GM19043 (cell line): Measurements from ENCODE around the gene WASL.
"Not testable (repeated sequence)": the region's sequence is repeated elsewhere in the genome, so short reads cannot be mapped to it uniquely, and the experiment has no call there.

Experiments
- ATAC-seq: cut with Tn5 transposase; IDR thresholded peaks from one replicate; pipeline ENCODE4 v1.9.1; 2021; ENCODE audit warnings: low read depth; ENCODE audit not compliant: unreplicated experiment

Gene WASL

DNA sequence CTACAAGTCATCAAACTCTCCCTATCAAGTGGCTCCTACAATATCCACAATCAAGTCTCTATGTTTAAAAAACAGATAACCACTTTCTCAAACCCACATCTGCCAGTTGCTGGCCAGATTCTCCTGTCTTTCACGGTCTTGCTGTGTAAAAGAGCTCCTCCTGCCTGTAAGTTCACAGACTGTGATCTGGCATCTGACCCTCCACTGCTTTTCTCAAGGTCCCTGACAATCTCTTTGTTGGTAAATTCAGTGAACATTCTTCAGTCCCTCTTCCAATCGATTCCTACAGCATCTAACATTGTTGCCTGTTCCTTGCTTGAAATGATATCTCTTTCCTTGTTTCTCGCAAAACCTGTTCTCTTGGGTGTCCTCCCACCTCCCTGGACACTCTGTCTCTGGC lies 111.6 kb downstream of the WASL start:
- ATAC-seq, result no peak

DNA sequence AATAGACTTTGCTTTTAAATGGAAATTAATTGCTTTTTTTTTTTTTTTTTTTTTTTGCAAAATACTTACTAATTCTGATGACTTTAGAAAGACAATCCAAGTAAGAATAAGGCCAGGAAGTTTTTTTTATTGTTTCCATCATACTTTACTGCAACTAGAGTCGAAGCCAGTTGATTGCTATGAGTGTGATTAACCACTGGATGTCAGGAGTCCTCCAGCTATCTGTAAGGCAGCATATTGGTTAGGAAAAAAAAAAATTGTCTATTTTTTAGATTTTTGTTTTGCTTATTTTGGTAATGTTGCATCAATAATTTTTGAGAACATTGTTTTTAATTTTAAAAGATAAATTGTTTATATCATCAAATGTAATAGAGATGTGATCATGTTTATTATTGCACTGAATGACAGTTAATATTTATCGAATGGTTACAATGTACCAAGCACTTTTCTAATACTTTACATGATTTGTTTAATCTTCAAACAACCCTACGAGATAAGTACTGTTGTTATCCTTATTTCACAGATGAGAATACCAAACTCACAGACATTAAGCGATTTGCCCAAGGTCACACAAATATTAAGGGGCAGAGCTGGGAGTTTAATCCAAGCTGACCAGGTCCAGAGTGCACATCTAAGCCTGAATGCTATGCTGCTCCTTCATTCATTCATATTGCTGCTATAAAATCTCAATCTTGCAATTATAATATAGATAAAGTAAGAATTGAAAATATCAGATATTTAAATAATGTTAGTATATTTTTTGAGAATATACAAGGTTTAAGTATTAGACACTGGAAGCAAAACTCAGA lies 113.0 kb downstream of the WASL start:
- no peak for ATAC-seq

DNA sequence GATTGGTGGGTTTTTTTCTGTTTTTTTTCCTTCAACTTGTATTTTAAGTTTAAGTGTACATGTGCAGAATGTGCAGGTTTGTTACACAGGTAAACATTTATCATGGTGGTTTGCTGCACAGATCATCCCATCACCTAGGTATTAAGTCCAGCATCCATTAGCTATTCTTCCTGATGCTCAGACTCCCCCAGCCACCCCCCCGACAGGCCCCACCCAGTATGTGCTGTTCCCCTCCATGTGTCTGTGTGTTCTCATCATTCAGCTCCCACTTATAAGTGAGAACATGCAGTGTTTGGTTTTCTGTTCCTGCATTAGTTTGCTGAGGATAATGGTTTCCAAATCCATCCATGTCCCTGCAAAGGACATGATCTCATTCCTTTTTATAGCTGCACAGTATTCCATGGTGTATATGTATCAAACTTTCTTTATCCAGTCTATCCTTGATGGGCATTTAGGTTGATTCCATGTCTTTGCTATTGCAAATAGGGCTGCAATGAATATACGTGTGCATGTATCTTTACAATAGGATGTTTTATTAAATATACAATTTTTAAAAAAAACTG lies 114.7 kb downstream of the WASL start:
- ATAC-seq, result not testable (repeated sequence)

DNA sequence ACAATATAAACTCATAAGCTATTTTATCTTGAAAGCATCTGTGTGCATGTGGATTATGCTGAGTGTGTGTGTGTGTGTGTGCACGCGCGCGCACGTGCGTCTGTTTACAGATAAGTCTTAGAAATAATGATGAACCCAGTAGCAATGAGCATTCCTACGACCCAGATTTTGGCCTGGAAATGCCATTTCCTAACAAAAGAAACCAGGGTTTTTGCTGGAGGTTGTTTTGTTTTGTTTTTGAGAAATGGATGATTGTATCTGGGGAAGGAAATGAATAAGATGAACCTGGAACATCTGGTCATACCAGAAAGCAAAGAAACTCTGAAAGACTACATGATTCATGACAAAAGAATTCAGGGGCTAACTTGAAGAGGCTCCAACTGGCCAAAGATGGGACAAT lies 115.2 kb downstream of the WASL start:
- no peak for ATAC-seq

DNA sequence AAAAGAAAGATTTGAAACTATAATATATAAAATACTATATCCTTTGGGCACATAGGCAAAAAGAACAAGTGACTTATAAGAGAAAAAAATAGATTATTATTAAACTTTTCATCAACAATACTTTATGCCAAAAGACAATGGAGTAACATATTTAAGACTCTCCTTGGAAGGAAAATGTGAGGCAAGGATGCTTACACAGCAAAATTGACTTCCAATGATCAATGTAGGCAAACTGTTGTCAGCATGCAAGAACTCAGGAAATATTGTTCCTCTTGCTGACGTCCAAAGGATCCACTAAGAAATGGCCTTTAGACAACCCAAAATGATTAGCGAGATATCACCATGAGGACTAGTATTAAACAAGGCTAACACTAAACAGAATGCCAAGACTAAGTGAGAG lies 116.0 kb downstream of the WASL start:
- ATAC-seq, result no peak
